WTC11 (cell line): ENCODE measurements around the gene CYSTM1. TPM values are rescaled to one million over a fixed set of nuclear protein-coding genes. Genes with fewer than 3 reads are reported as not detected.

ENCODE experiments used
- ATAC-seq: fragments of 200-7000 bp; cut with Tn5 transposase; 2 replicates; pipeline ENCODE4 v1.10.0; 2021; ENCODE audit warnings: mild to moderate bottlenecking, moderate library complexity
- CTCF ChIA-PET: fragments of 300-600 bp; sonication (Branson Sonifier 250); formaldehyde crosslinking; loops from one replicate; lab custom pipeline; 2021; ENCODE audit warnings: antibody characterized with exemption; lab: Charles Lee
- POLR2A ChIA-PET: fragments of 350-600 bp; sonication (Branson Sonifier 250); formaldehyde crosslinking; loops from one replicate; lab custom pipeline; 2021; ENCODE audit warnings: antibody characterized with exemption; lab: Charles Lee
- DNase-seq: peaks from one replicate; pipeline ENCODE4 v3.0.0; 2021; ENCODE audit warnings: low spot score
- H3K27ac Mint-ChIP-seq: 2 replicates; pipeline ENCODE4 v1.8.0; 2021; ENCODE audit warnings: mixed read lengths
- H3K27me3 Mint-ChIP-seq: 2 replicates; pipeline ENCODE4 v1.8.0; 2021; ENCODE audit warnings: low read depth, mild to moderate bottlenecking, moderate library complexity, mixed read lengths
- H3K36me3 Mint-ChIP-seq: 2 replicates; pipeline ENCODE4 v1.8.0; 2021; ENCODE audit warnings: mixed read lengths
- H3K4me1 Mint-ChIP-seq: 2 replicates; pipeline ENCODE4 v1.8.0; 2022; ENCODE audit warnings: mixed read lengths
- H3K4me3 Mint-ChIP-seq: 2 replicates; pipeline ENCODE4 v1.8.0; 2021; ENCODE audit warnings: mild to moderate bottlenecking, moderate library complexity, mixed read lengths
- H3K9me3 Mint-ChIP-seq: 2 replicates; pipeline ENCODE4 v1.8.0; 2021; ENCODE audit warnings: mixed read lengths
- ARID4B ChIP-seq: sonication (generic); formaldehyde crosslinking; IDR thresholded peaks from 2 replicates; pipeline ENCODE4 v1.8.0; 2023; ENCODE audit warnings: missing genetic modification reagents, mild to moderate bottlenecking, borderline replicate concordance
- ATF1 ChIP-seq: sonication (generic); formaldehyde crosslinking; IDR thresholded peaks from 2 replicates; pipeline ENCODE4 v1.8.1; 2023; ENCODE audit warnings: mild to moderate bottlenecking, moderate library complexity, missing genetic modification reagents
- ATF6 ChIP-seq: sonication (generic); formaldehyde crosslinking; IDR thresholded peaks from 2 replicates; pipeline ENCODE4 v1.8.1; 2023; ENCODE audit warnings: mild to moderate bottlenecking, missing genetic modification reagents
- CDX4 ChIP-seq: fragments of 250-450 bp; sonication (Bioruptor Pico); IDR thresholded peaks from 2 replicates; pipeline ENCODE4 v1.9.0; 2021; ENCODE audit warnings: moderate library complexity, mild to moderate bottlenecking, inconsistent platforms, borderline replicate concordance
- ELF4 ChIP-seq: sonication (generic); formaldehyde crosslinking; IDR thresholded peaks from 2 replicates; pipeline ENCODE4 v1.8.1; 2022; ENCODE audit warnings: low read depth, mild to moderate bottlenecking, moderate library complexity, missing genetic modification reagents
- EMX1 ChIP-seq: fragments of 250-450 bp; sonication (Bioruptor Pico); IDR thresholded peaks from 2 replicates; pipeline ENCODE4 v1.8.0; 2021; ENCODE audit warnings: mild to moderate bottlenecking
- GABPB1 ChIP-seq: sonication (generic); formaldehyde crosslinking; IDR thresholded peaks from 2 replicates; pipeline ENCODE4 v1.8.1; 2023; ENCODE audit warnings: mild to moderate bottlenecking, missing genetic modification reagents
- HMGA2 ChIP-seq: fragments of 250-450 bp; sonication (Bioruptor Pico); IDR thresholded peaks from 2 replicates; pipeline ENCODE4 v1.4.0; 2021; ENCODE audit warnings: mild to moderate bottlenecking, moderate library complexity
- JUN ChIP-seq: sonication (generic); formaldehyde crosslinking; IDR thresholded peaks from 2 replicates; pipeline ENCODE4 v1.8.0; 2023; ENCODE audit warnings: mild to moderate bottlenecking, missing genetic modification reagents
- NR2C2 ChIP-seq: sonication (generic); formaldehyde crosslinking; IDR thresholded peaks from 2 replicates; pipeline ENCODE4 v1.8.0; 2022; ENCODE audit warnings: mild to moderate bottlenecking, missing genetic modification reagents
- PRDM15 ChIP-seq: sonication (generic); formaldehyde crosslinking; IDR thresholded peaks from 2 replicates; pipeline ENCODE4 v1.8.0; 2022; ENCODE audit warnings: missing genetic modification reagents
- PRRX2 ChIP-seq: fragments of 250-450 bp; sonication (Bioruptor Pico); IDR thresholded peaks from 2 replicates; pipeline ENCODE4 v1.8.0; 2021; ENCODE audit warnings: mild to moderate bottlenecking
- RORB ChIP-seq: fragments of 250-450 bp; sonication (Bioruptor Pico); IDR thresholded peaks from 2 replicates; pipeline ENCODE4 v1.9.0; 2021; ENCODE audit warnings: mild to moderate bottlenecking
- SMAD4 ChIP-seq: sonication (generic); formaldehyde crosslinking; IDR thresholded peaks from 2 replicates; pipeline ENCODE4 v1.8.0; 2022; ENCODE audit warnings: mild to moderate bottlenecking, missing genetic modification reagents
- USF1 ChIP-seq: sonication (generic); formaldehyde crosslinking; IDR thresholded peaks from 2 replicates; pipeline ENCODE4 v1.8.0; 2022; ENCODE audit warnings: mild to moderate bottlenecking, missing genetic modification reagents
- ZNF232 ChIP-seq: sonication (generic); formaldehyde crosslinking; IDR thresholded peaks from 2 replicates; pipeline ENCODE4 v1.8.0; 2022; ENCODE audit warnings: mild to moderate bottlenecking, missing genetic modification reagents
- ZNF317 ChIP-seq: sonication (generic); formaldehyde crosslinking; IDR thresholded peaks from 2 replicates; pipeline ENCODE4 v1.8.1; 2023; ENCODE audit warnings: low read depth, mild to moderate bottlenecking, moderate library complexity, missing genetic modification reagents, borderline replicate concordance
- ZNF396 ChIP-seq: fragments of 250-450 bp; sonication (Bioruptor Pico); IDR thresholded peaks from 2 replicates; pipeline ENCODE4 v1.8.0; 2021; ENCODE audit warnings: mild to moderate bottlenecking, moderate library complexity, borderline replicate concordance
- ZNF416 ChIP-seq: fragments of 250-450 bp; sonication (Bioruptor Pico); IDR thresholded peaks from 2 replicates; pipeline ENCODE4 v1.9.0; 2021; ENCODE audit warnings: mild to moderate bottlenecking, inconsistent platforms
- total RNA-seq: library from RNA; stranded (reverse); gene quantifications from 3 replicates; pipeline ENCODE4 v1.2.3, GENCODE V29; 2021

Gene CYSTM1
- total RNA-seq, 1 experiment from 2014 or later, result 29.3 TPM

GRCh38 chr5:140267201-140267540 is 92.2 kb downstream of the CYSTM1 start:
- CTCF ChIA-PET, result interaction anchor here (0.6 to 2.7 kb wide), 3 partner anchors 25 to 92 kb away, joined by 3 to 9 read pairs (median 3); no protein-coding TSS in a partner anchor

GRCh38 chr5:140267559-140268018 is 92.6 kb downstream of the CYSTM1 start:
- no peak for TF ChIP-seq JUN (CRISPR knock-in tag)
- TF ChIP-seq ZNF416 (CRISPR knock-in tag), result no peak
- no peak for TF ChIP-seq ZNF396 (CRISPR knock-in tag)
- no peak for TF ChIP-seq ATF1
- TF ChIP-seq NR2C2, result no peak
- no peak for TF ChIP-seq RORB (CRISPR knock-in tag)
- peak overlapping the region; percentile 61; the same call in 1 of the 2 replicates for H3K27ac Mint-ChIP-seq
- ATAC-seq, result no peak
- no peak for DNase-seq
- H3K27me3 Mint-ChIP-seq, result no peaks in the 10 kb centered on the region
- H3K9me3 Mint-ChIP-seq, result no peaks in the 10 kb centered on the region
- peaks cover 22% of the 10 kb centered on the region for H3K4me1 Mint-ChIP-seq
- H3K36me3 Mint-ChIP-seq, result no peaks in the 10 kb centered on the region
- ChIA-PET CTCF (interaction anchor here (0.6 to 2.7 kb wide), 4 partner anchors 23 to 91 kb away, joined by 3 to 9 read pairs (median 4); no protein-coding TSS in a partner anchor), POLR2A (no interaction called here)
- H3K4me3 Mint-ChIP-seq, result no peak overlapping the region

More at GRCh38 chr5:140267201-140267540, 92.2 kb downstream of the CYSTM1 start:
- no peak for TF ChIP-seq EMX1 (CRISPR knock-in tag)
- POLR2A ChIA-PET, result no interaction called here
- Mint-ChIP-seq H3K9me3 (no peaks in the 10 kb centered on the region), H3K27me3 (no peaks in the 10 kb centered on the region), H3K4me3 (no peak overlapping the region), H3K36me3 (no peaks in the 10 kb centered on the region), H3K4me1 (peaks cover 22% of the 10 kb centered on the region), H3K27ac (peak overlapping the region; percentile 61; the same call in 1 of the 2 replicates)
- DNase-seq (no peak), ATAC-seq (no peak; the same call in 1 of the 2 replicates)

- Mint-ChIP-seq H3K27me3 (no peaks in the 10 kb centered on the region), H3K9me3 (no peaks in the 10 kb centered on the region), H3K4me3 (no peak overlapping the region), H3K36me3 (no peaks in the 10 kb centered on the region), H3K27ac (no peak overlapping the region; the same call in 1 of the 2 replicates)
- ATAC-seq (no peak), DNase-seq (no peak)
- no peak for TF ChIP-seq PRDM15
- no peak for TF ChIP-seq ELF4 (CRISPR knock-in tag)
- TF ChIP-seq GABPB1, result no peak
- no peak for TF ChIP-seq HMGA2
- TF ChIP-seq USF1, result no peak
- TF ChIP-seq, all 79 proteins: peak for 0
- peaks cover 18% of the 10 kb centered on the region for H3K4me1 Mint-ChIP-seq
- CTCF ChIA-PET, result no interaction called here
- POLR2A ChIA-PET, result no interaction called here
Observed at GRCh38 chr5:140270008-140270407, 95.0 kb downstream of the CYSTM1 start.

GRCh38 chr5:140273401-140273877 is 98.5 kb downstream of the CYSTM1 start:
- no peak overlapping the region for H3K4me3 Mint-ChIP-seq
- H3K9me3 Mint-ChIP-seq, result no peaks in the 10 kb centered on the region
- TF ChIP-seq SMAD4 (CRISPR knock-in tag), result no peak
- no peak for TF ChIP-seq ARID4B (CRISPR knock-in tag)
- TF ChIP-seq ZNF317 (CRISPR knock-in tag), result no peak
- TF ChIP-seq ZNF396 (CRISPR knock-in tag), result no peak
- no peak for TF ChIP-seq CDX4 (CRISPR knock-in tag)
- no peak for TF ChIP-seq PRRX2 (CRISPR knock-in tag)
- no peak for TF ChIP-seq ATF6
- TF ChIP-seq ZNF232, result no peak
- peak overlapping the region; percentile 11; the same call in 1 of the 2 replicates for H3K27ac Mint-ChIP-seq
- no peaks in the 10 kb centered on the region for H3K27me3 Mint-ChIP-seq
- ChIA-PET CTCF (interaction anchor here (0.7 to 1.2 kb wide), 3 partner anchors 29 to 86 kb away, joined by 3 read pairs; partner anchors contain the start of gene HBEGF), POLR2A (no interaction called here)
- DNase-seq (no peak), ATAC-seq (no peak)
- peaks cover 6% of the 10 kb centered on the region for H3K36me3 Mint-ChIP-seq
- H3K4me1 Mint-ChIP-seq, result no peaks in the 10 kb centered on the region
